Esophagus squamous epithelium (tissue), 5 donors: Measurements from ENCODE around the gene SMS. TPM values are rescaled to one million over a fixed set of nuclear protein-coding genes. Genes with fewer than 3 reads are reported as not detected.

Source experiments
- DNase-seq: peaks from one replicate; lab custom pipeline; 2025; lab: John Stamatoyannopoulos, UW
- H3K27ac ChIP-seq, 4 donors: fragments of 200-600 bp; sonication (generic); one replicate each; pipeline ENCODE4 v1.5.1; 2016 to 2019; ENCODE audit warnings: mild to moderate bottlenecking in 1 of 4
- H3K27me3 ChIP-seq, 4 donors: fragments of 200-600 bp; sonication (generic); 1 replicate in 3 of 4; 2 replicates in 1 of 4; pipeline versions ENCODE4 v1.5.1 to v1.6.0; 2017 to 2021; ENCODE audit warnings: antibody characterized with exemption in 1 of 4
- H3K36me3 ChIP-seq, 3 donors: fragments of 200-600 bp; sonication (generic); one replicate each; pipeline ENCODE4 v1.5.1; 2016 to 2019
- H3K4me1 ChIP-seq, 3 donors: fragments of 200-600 bp; sonication (generic); one replicate each; pipeline ENCODE4 v1.5.1; 2017 to 2019
- H3K4me3 ChIP-seq, 4 donors: fragments of 200-600 bp; sonication (generic); 1 replicate in 3 of 4; 2 replicates in 1 of 4; pipeline ENCODE4 v1.5.1; 2016 to 2019; ENCODE audit warnings: mild to moderate bottlenecking in 2 of 4, moderate library complexity in 1 of 4
- H3K9me3 ChIP-seq, 3 donors: fragments of 200-600 bp; sonication (generic); one replicate each; pipeline ENCODE4 v1.5.1; 2016 to 2019
- POLR2A ChIP-seq, 4 donors: fragments of 450-650 bp; IDR thresholded peaks; one replicate each; pipeline ENCODE4 v1.6.1; 2017; ENCODE audit warnings: antibody characterized with exemption in 4 of 4, mild to moderate bottlenecking in 4 of 4, moderate library complexity in 3 of 4
- WGBS, 2 donors: methylation state at CpG; one replicate each; pipeline ENCODE4 v1.1.5; 2018; 5-methylcytosine and 5-hydroxymethylcytosine counted together
- intact Hi-C: fragments of 100-400 bp; cut with DNase I; formaldehyde crosslinking; loops from one replicate; pipeline ENCODE4 v1.15.0; 2022
- total RNA-seq, 4 donors: library from RNA; depleted of rRNA; stranded (reverse); fragments of >200 nt; gene quantifications; one replicate each; pipeline ENCODE4 v1.1.0, GENCODE V29; 2016
- TF ChIP-seq, protein P1 (sequence below), 6 experiments: fragments of 450-650 bp in 4 of 6; fragments of 200-600 bp in 2 of 6; sonication (generic) in 2 of 6; IDR thresholded peaks; one replicate each; pipeline ENCODE4 v1.5.1; 2016 to 2019; ENCODE audit warnings: antibody characterized with exemption in 6 of 6, mild to moderate bottlenecking in 4 of 6, moderate library complexity in 4 of 6
- donor health status: DM: yes; HTN: yes; CAD: no.

The SMS gene
- total RNA-seq, 4 donors from 2014 or later = 19.0 to 46.7 (median 31.3) TPM

- Histone ChIP-seq H3K4me1 (peaks cover 0 to under 1% (median 0%) of the 10 kb centered on the region in 3 donors), H3K27me3 (no peaks in the 10 kb centered on the region), H3K27ac (no peak overlapping the region), H3K36me3 (no peaks in the 10 kb centered on the region), H3K4me3 (no peak overlapping the region), H3K9me3 (no peaks in the 10 kb centered on the region)
- TF ChIP-seq, protein P1, sequence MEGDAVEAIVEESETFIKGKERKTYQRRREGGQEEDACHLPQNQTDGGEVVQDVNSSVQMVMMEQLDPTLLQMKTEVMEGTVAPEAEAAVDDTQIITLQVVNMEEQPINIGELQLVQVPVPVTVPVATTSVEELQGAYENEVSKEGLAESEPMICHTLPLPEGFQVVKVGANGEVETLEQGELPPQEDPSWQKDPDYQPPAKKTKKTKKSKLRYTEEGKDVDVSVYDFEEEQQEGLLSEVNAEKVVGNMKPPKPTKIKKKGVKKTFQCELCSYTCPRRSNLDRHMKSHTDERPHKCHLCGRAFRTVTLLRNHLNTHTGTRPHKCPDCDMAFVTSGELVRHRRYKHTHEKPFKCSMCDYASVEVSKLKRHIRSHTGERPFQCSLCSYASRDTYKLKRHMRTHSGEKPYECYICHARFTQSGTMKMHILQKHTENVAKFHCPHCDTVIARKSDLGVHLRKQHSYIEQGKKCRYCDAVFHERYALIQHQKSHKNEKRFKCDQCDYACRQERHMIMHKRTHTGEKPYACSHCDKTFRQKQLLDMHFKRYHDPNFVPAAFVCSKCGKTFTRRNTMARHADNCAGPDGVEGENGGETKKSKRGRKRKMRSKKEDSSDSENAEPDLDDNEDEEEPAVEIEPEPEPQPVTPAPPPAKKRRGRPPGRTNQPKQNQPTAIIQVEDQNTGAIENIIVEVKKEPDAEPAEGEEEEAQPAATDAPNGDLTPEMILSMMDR (IDR thresholded peaks at IDR 0.05) = no peak
- TF ChIP-seq POLR2A (IDR thresholded peaks at IDR 0.05) = no peak
- no peak for DNase-seq
- intact Hi-C loops = no loop called here
- 62 to 95% methylated on average over 1 of the region's 1 CpG for WGBS, 2 donors
Observed at GRCh38 chrX:21912220-21912619, 28.3 kb upstream of the SMS start.

- no peaks in the 10 kb centered on the region for H3K27me3 ChIP-seq
- 91 to 94% methylated on average over 2 to 3 of the region's 4 CpGs for WGBS, 2 donors
- H3K9me3 ChIP-seq = no peaks in the 10 kb centered on the region
- H3K4me1 ChIP-seq = no peaks in the 10 kb centered on the region
- H3K36me3 ChIP-seq = no peaks in the 10 kb centered on the region
- no peak overlapping the region for H3K27ac ChIP-seq
- H3K4me3 ChIP-seq = no peak overlapping the region
- intact Hi-C loops = no loop called here
- no peak for TF ChIP-seq POLR2A (IDR thresholded peaks at IDR 0.05)
- TF ChIP-seq, protein P1 (IDR thresholded peaks at IDR 0.05) = no peak
- no peak for DNase-seq
Observed at GRCh38 chrX:21912989-21913388, 27.5 kb upstream of the SMS start.

- intact Hi-C loops = no loop called here
- no peak for TF ChIP-seq POLR2A (IDR thresholded peaks at IDR 0.05)
- TF ChIP-seq, protein P1 (IDR thresholded peaks at IDR 0.05) = no peak
- Histone ChIP-seq H3K36me3 (no peaks in the 10 kb centered on the region), H3K4me3 (peak overlapping the region in 1 of 4 donors; percentile 12), H3K27ac (peak overlapping the region in 2 of 4 donors; percentile 2 to 33), H3K4me1 (peaks cover 0 to 12% (median 0%) of the 10 kb centered on the region in 3 donors), H3K27me3 (no peaks in the 10 kb centered on the region), H3K9me3 (no peaks in the 10 kb centered on the region)
- no peak for DNase-seq
- 61 to 71% methylated on average over 3 of the region's 3 CpGs for whole genome bisulfite sequencing, 2 donors
Observed at GRCh38 chrX:21926116-21926515, 14.4 kb upstream of the SMS start.

DNA sequence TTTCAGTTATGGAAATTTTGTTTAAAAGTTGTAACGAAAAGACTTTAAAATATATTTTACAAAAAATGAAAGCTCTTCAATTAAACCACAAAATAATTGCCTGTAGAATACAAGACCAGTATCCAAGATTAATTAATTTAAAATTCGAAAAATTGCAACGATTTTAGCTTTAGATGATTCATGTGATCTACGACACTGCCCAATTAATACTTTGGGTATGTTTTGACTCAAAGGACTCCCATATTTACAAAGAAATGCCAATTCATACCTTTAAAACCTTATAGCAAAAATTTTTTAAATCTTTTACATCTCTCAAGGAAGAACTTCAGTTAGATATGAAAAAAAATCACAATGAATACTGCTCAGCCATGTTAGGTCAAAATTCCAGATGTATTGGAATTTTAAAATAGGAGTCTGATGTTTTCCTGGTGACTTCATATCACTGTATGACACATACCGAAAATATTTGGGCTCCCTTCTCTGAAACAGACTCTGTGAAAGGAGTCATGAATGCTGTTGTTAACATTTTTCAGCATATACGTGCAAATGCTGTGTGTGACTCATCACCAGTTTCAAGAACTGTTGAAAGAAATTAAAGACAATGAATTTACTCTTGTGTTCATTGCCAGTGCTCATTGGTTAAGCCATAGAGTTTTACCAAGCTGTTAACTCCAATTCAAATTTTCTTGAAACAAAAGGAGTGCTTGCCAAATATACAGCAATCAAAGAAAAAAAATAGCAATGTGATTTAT lies 13.8 kb upstream of the SMS start:
- Histone ChIP-seq H3K27me3 (no peaks in the 10 kb centered on the region), H3K9me3 (no peaks in the 10 kb centered on the region), H3K36me3 (no peaks in the 10 kb centered on the region), H3K4me1 (peaks cover 0 to 12% (median 0%) of the 10 kb centered on the region in 3 donors), H3K4me3 (no peak overlapping the region), H3K27ac (peak overlapping the region in 1 of 4 donors; percentile 33)
- no peak for DNase-seq
- TF ChIP-seq, protein P1 (IDR thresholded peaks at IDR 0.05) = no peak
- no peak for TF ChIP-seq POLR2A (IDR thresholded peaks at IDR 0.05)
- 22 to 24% methylated on average over 6 of the region's 6 CpGs for WGBS, 2 donors
- intact Hi-C loops = no loop called here

DNA sequence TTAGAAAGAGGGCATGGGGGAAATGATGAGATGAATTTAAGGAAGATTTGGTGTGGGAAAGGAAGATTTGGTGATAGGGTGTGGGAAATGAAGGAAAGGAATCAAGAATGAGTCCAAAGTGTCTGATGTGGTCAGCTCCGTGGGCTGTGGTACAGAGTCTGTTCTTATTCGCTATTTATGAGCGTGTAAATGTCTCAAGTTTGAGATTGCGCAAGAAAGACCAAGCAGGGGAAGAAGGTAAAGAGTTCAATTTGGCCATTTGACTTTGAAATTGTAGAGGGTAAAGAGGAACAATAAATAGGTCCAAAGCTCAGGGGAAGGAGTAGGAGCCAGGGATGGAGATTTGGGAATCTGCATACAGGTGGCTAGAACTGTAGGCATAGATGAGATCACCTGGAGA lies 11.3 kb upstream of the SMS start:
- Histone ChIP-seq H3K4me1 (peaks cover 0 to 12% (median 0%) of the 10 kb centered on the region in 3 donors), H3K36me3 (no peaks in the 10 kb centered on the region), H3K27ac (no peak overlapping the region), H3K27me3 (no peaks in the 10 kb centered on the region), H3K4me3 (no peak overlapping the region), H3K9me3 (no peaks in the 10 kb centered on the region)
- intact Hi-C loops = no loop called here
- 60 to 100% methylated on average over 4 of the region's 4 CpGs for WGBS, 2 donors
- TF ChIP-seq POLR2A (IDR thresholded peaks at IDR 0.05) = no peak
- TF ChIP-seq, protein P1 (IDR thresholded peaks at IDR 0.05) = no peak
- DNase-seq = no peak
